HEK293T (cell line): ENCODE measurements around the gene KCNE3.

Source experiments
- CTCF ChIA-PET: fragments of 350-600 bp; formaldehyde crosslinking; extraction: SDS; loops from one replicate; lab custom pipeline; 2021; ENCODE audit warnings: antibody characterized with exemption, inconsistent platforms; lab: Yijun Ruan, JAX
- POLR2A ChIA-PET: fragments of 350-600 bp; formaldehyde crosslinking; extraction: SDS; loops from one replicate; lab custom pipeline; 2020; ENCODE audit warnings: antibody characterized with exemption, inconsistent platforms; lab: Yijun Ruan, JAX
- DNase-seq: peaks from one replicate; pipeline ENCODE4 v3.0.0; 2012; ENCODE audit warnings: mixed read lengths; ENCODE audit errors: extremely low spot score
- ARNT ChIP-seq: fragments of 450-650 bp; IDR thresholded peaks from 2 replicates; pipeline ENCODE4 v1.6.1; 2017; ENCODE audit warnings: mild to moderate bottlenecking
- BHLHE40 ChIP-seq: fragments of 450-650 bp; IDR thresholded peaks from 2 replicates; pipeline ENCODE4 v1.6.1; 2016; ENCODE audit warnings: mild to moderate bottlenecking, moderate library complexity, borderline replicate concordance
- CTBP1 ChIP-seq: fragments of 450-650 bp; IDR thresholded peaks from 2 replicates; pipeline ENCODE4 v1.6.1; 2016; ENCODE audit warnings: borderline replicate concordance
- ELF4 ChIP-seq: fragments of 450-650 bp; IDR thresholded peaks from 2 replicates; pipeline ENCODE4 v1.6.1; 2017; ENCODE audit warnings: antibody characterized with exemption
- FOXA1 ChIP-seq: fragments of 450-650 bp; IDR thresholded peaks from 2 replicates; pipeline ENCODE4 v1.6.1; 2016; ENCODE audit warnings: mild to moderate bottlenecking
- FOXK2 ChIP-seq: fragments of 450-650 bp; IDR thresholded peaks from 2 replicates; pipeline ENCODE4 v1.6.1; 2016; ENCODE audit warnings: mild to moderate bottlenecking
- FOXM1 ChIP-seq: fragments of 450-650 bp; IDR thresholded peaks from 2 replicates; pipeline ENCODE4 v1.6.1; 2017; ENCODE audit warnings: mild to moderate bottlenecking, borderline replicate concordance
- HDGF ChIP-seq: fragments of 450-650 bp; IDR thresholded peaks from 2 replicates; pipeline ENCODE4 v1.6.1; 2017; ENCODE audit warnings: antibody characterized with exemption, borderline replicate concordance
- L3MBTL2 ChIP-seq: fragments of 450-650 bp; conservative IDR thresholded peaks from 2 replicates; pipeline ENCODE4 v1.6.1; 2016; ENCODE audit warnings: mild to moderate bottlenecking
- LEF1 ChIP-seq: fragments of 450-650 bp; IDR thresholded peaks from 2 replicates; pipeline ENCODE4 v1.6.1; 2017; ENCODE audit warnings: mild to moderate bottlenecking, borderline replicate concordance
- NFRKB ChIP-seq: fragments of 450-650 bp; IDR thresholded peaks from 2 replicates; pipeline ENCODE4 v1.6.1; 2016; ENCODE audit warnings: mild to moderate bottlenecking, moderate library complexity
- SP1 ChIP-seq: fragments of 450-650 bp; IDR thresholded peaks from 2 replicates; pipeline ENCODE4 v1.6.1; 2017
- SUZ12 ChIP-seq: fragments of 450-650 bp; IDR thresholded peaks from 2 replicates; pipeline ENCODE4 v1.6.1; 2016; ENCODE audit warnings: mild to moderate bottlenecking
- TARDBP ChIP-seq: fragments of 450-650 bp; IDR thresholded peaks from 2 replicates; pipeline ENCODE4 v1.6.1; 2016
- ZNF384 ChIP-seq: fragments of 450-650 bp; IDR thresholded peaks from 2 replicates; pipeline ENCODE4 v1.6.1; 2016
- TF ChIP-seq, protein P1 (sequence below): fragments of 450-650 bp; IDR thresholded peaks from 2 replicates; pipeline ENCODE4 v1.6.1; 2016

KCNE3 gene

DNA sequence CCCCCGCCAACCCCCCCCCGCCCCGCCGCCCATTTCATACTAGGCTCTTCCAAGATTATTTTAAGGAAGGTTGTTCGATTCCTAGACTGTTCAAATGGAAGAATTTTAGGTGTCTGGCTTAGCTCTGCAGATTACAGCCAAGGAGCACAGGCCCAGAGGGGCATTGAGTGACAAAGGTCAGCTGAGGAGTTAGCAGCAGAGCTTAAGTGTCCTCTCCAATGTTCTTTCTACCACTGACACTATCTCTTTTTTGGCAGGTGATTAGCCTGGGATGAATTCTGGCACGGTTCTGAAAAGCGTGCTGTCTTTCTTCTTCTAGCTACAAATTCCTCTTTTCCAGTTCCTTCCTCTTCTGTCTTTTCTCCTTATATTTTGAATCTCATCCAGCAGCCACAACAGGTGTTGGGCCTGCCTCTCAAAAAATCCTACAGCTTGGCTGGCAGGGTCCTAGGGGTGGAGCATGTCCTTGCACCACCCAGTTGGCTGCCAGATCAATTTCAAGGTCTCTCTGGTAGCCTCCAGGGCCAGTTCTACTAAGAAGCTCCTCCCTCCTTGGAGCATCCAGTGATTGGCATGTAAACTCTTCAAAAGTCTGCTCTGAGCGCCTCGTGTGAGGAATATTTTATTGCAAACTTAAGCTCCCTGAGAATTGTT lies 23.0 kb downstream of the KCNE3 start:
- ChIA-PET CTCF (interaction anchor here (0.7 to 2.6 kb wide), 3 partner anchors 9 to 55 kb away, joined by 3 to 13 read pairs (median 7); no protein-coding TSS in a partner anchor), POLR2A (interaction anchor here (0.7 to 3.0 kb wide), 5 partner anchors 46 to 148 kb away, joined by 3 to 17 read pairs (median 5); partner anchors contain the start of genes PGM2L1 and POLD3)
- DNase-seq: no peak
- TF ChIP-seq CTBP1: no peak
- no peak for TF ChIP-seq LEF1
- TF ChIP-seq L3MBTL2: no peak

DNA sequence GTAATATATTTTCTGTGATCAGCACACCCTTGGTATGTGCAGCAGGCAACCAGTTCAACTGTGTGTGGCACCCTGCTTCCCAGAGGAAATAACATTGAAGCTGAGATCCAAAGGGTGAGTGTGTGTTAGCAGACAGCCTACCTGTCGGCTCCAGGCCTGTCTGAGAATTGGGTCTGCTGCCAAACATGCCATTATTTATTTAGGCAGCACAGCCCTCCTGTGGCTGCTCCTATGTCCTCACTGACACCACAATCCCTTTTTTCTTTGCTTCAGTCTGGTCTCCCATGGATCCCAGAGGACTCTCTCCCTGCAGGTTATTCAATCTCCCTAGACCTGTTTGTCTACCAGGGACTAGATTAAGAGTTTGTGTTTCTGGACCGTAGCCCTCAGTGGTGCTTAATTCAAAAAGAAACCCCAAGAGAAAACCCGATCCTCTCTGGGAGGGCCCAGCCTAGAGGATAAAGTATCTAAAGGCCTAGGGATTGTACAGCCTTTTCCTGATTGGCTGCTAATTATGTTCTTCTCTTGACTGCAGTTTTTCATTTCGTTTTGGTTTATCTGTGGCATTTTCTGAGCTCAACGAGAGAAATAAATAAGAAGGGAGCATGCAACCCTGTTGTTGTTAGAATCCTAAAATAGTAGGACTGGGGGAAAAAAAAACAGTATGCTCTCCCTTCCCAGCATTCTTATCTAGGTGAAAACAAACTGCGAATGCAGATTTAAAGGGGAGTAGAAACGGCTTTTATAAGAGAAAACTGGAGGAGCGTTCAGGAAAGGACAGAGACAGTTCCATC lies 24.1 kb downstream of the KCNE3 start:
- peak; percentile 35 for DNase-seq
- ChIA-PET CTCF (interaction anchor here (0.7 to 2.6 kb wide), 5 partner anchors 10 to 54 kb away, joined by 3 to 13 read pairs (median 4); no protein-coding TSS in a partner anchor), POLR2A (interaction anchor here (1.5 to 3.0 kb wide), 3 partner anchors 45 to 149 kb away, joined by 5 to 17 read pairs (median 5); partner anchors contain the start of genes PGM2L1 and POLD3)
- TF ChIP-seq BHLHE40: no peak
- no peak for TF ChIP-seq ARNT
- TF ChIP-seq SP1: no peak
- no peak for TF ChIP-seq TARDBP
- no peak for TF ChIP-seq CTBP1
- TF ChIP-seq L3MBTL2: no peak
- no peak for TF ChIP-seq FOXM1
- no peak for TF ChIP-seq FOXK2
- no peak for TF ChIP-seq NFRKB
- no peak for TF ChIP-seq FOXA1
- TF ChIP-seq SUZ12: no peak
- TF ChIP-seq, protein P1, sequence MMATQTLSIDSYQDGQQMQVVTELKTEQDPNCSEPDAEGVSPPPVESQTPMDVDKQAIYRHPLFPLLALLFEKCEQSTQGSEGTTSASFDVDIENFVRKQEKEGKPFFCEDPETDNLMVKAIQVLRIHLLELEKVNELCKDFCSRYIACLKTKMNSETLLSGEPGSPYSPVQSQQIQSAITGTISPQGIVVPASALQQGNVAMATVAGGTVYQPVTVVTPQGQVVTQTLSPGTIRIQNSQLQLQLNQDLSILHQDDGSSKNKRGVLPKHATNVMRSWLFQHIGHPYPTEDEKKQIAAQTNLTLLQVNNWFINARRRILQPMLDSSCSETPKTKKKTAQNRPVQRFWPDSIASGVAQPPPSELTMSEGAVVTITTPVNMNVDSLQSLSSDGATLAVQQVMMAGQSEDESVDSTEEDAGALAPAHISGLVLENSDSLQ: no peak
- TF ChIP-seq HDGF: no peak
- no peak for TF ChIP-seq ZNF384

DNA sequence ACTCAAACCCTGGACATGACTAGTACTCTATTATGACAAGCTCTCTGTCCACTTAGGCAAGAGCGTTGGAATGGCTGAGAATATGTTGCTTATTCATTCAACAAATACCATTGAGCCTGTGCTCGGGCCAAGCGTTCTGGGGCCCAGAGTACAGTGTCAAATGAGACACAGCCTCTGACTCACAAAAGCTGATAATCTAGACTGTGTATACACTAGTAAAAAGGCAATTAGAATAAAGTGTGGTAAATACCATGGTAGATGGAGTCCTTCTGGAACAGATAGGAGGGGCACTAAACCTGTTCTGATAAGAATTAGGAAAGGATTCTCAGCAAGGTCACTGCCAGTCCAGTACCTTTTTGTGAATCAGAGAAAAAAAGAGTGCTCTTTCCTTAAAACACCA lies 24.7 kb downstream of the KCNE3 start:
- TF ChIP-seq ELF4 (no peak), SP1 (no peak), HDGF (no peak), FOXK2 (no peak), TARDBP (no peak), FOXM1 (no peak), BHLHE40 (no peak), SUZ12 (no peak)
- TF ChIP-seq, protein P1: no peak
- CTCF ChIA-PET: interaction anchor here (1.0 to 1.1 kb wide), 2 partner anchors 11 to 54 kb away, joined by 3 to 4 read pairs; no protein-coding TSS in a partner anchor

DNA sequence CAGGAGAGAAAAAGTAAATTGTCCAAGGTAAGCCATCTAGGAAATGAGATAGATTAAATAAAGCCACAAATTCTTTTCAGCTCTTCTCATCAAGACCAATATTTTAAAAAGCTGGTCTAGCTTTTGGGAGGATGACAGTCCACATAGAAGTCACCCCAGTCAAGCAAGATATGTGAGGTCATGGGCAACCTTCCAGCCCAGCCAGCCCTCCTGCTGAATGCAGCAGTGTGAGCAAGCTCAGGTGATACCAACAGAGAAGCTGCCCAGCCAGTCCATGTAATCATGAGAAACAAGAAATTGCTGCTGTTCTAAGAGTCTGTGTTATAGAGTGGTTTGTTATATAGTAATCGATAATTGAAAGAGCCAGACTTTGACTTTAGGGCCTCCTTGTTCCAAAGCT lies 28.7 kb downstream of the KCNE3 start:
- ChIA-PET POLR2A (no interaction called here), CTCF (interaction anchor here (1.5 kb wide), 1 partner anchor 50 kb away, joined by 3 read pairs; no protein-coding TSS in a partner anchor)
- DNase-seq: no peak
- TF ChIP-seq ZNF384: no peak
- TF ChIP-seq HDGF: no peak
- no peak for TF ChIP-seq FOXM1
- TF ChIP-seq FOXA1: no peak
- TF ChIP-seq, protein P1: no peak
- TF ChIP-seq ELF4: no peak
- no peak for TF ChIP-seq FOXK2
- no peak for TF ChIP-seq TARDBP

More for the DNA sequence above, 24.7 kb downstream of the KCNE3 start:
- no peak for DNase-seq
- POLR2A ChIA-PET: interaction anchor here (3.0 kb wide), 1 partner anchor 44 kb away, joined by 17 read pairs; the partner anchor contains the start of gene PGM2L1

DNA sequence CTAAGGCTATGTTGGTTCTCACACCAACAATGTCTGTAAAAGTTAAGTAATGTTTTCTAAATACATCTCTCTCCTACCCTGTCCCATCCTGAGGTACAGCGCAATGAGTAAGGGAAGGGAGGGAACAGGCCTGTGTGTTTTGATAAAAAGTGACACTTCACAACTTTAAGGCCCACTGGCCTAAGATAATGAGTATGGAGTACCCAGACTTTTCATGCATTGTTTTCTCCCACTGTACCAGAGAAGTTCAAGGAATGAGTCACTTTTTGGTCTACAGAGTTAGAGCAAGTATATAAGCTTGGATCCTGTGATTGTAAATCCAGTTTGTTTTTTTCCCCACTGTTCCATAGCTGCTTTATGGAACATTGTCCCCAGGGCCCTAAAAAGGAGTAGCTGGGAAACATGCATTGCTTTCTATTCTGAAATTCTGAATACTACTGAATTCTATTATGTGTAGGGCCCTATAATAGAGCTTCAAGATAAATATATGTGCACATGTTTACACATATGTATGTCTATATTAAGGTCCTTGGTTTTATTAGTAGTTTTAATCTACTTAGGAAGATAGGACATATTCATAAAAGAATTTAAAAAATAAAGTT lies 29.8 kb downstream of the KCNE3 start:
- DNase-seq: no peak
- TF ChIP-seq SUZ12: no peak
- TF ChIP-seq ELF4: no peak
- TF ChIP-seq FOXM1: no peak
- no peak for TF ChIP-seq SP1
- no peak for TF ChIP-seq FOXK2
- no peak for TF ChIP-seq LEF1
- TF ChIP-seq ZNF384: no peak
- no peak for TF ChIP-seq TARDBP
- no peak for TF ChIP-seq CTBP1
- TF ChIP-seq NFRKB: no peak
- no peak for TF ChIP-seq ARNT
- no peak for TF ChIP-seq BHLHE40
- TF ChIP-seq L3MBTL2: no peak
- TF ChIP-seq, protein P1: no peak
- TF ChIP-seq HDGF: no peak
- no peak for TF ChIP-seq FOXA1
- ChIA-PET CTCF (interaction anchor here (0.6 to 2.4 kb wide), 5 partner anchors 12 to 113 kb away, joined by 3 to 11 read pairs (median 3); no protein-coding TSS in a partner anchor), POLR2A (interaction anchor here (0.9 kb wide), 1 partner anchor 39 kb away, joined by 8 read pairs; the partner anchor contains the start of gene PGM2L1)
